B cell (primary cell): Measurements from ENCODE around the gene ITGAE. TPM values are rescaled to one million over a fixed set of nuclear protein-coding genes. Genes with fewer than 3 reads are reported as not detected.
A peak's percentile ranks its signal among the peaks of the same experiment; 100 is the strongest.

Experiments
- ATAC-seq: fragments of 200-7000 bp; cut with Tn5 transposase; one replicate; pipeline ENCODE4 v1.10.0; 2021; ENCODE audit warnings: low read depth, mild to moderate bottlenecking, moderate number of reproducible peaks, moderate library complexity
- CTCF ChIA-PET: fragments of 350-600 bp; sonication (Branson Sonifier 250); formaldehyde crosslinking; loops from one replicate; lab custom pipeline; 2021; ENCODE audit warnings: antibody characterized with exemption, inconsistent platforms; lab: Charles Lee
- POLR2A ChIA-PET: fragments of 350-600 bp; sonication (Branson Sonifier 250); formaldehyde crosslinking; loops from one replicate; lab custom pipeline; 2021; ENCODE audit warnings: antibody characterized with exemption; lab: Charles Lee
- DNase-seq: peaks from one replicate; pipeline ENCODE4 v3.0.0; 2013
- H2AFZ ChIP-seq: 2 replicates; pipeline ENCODE4 v1.6.1; 2012; ENCODE audit warnings: mild to moderate bottlenecking, low read depth, low read length; ENCODE audit not compliant: insufficient read depth, poor library complexity, severe bottlenecking
- H3K27ac ChIP-seq, 2 donors: 1 replicate in 1 of 2; 2 replicates in 1 of 2; pipeline ENCODE4 v1.5.1; 2012 to 2013; ENCODE audit warnings: low read length in 2 of 2, mild to moderate bottlenecking in 2 of 2, moderate library complexity in 1 of 2
- H3K27me3 ChIP-seq, 4 experiments: fragments of 200-600 bp in 1 of 4; sonication (generic) in 1 of 4; replicated peaks in 1 of 4; 1 replicate in 2 of 4; 2 replicates in 2 of 4; pipeline versions ENCODE4 v1.6.1 to v1.7.0; 2013 to 2016; ENCODE audit warnings: low read length in 3 of 4, mild to moderate bottlenecking in 2 of 4, mixed read lengths in 1 of 4, moderate library complexity in 1 of 4; ENCODE audit not compliant: insufficient read depth in 4 of 4, control insufficient read depth in 3 of 4; ENCODE audit errors: control extremely low read depth in 1 of 4
- H3K36me3 ChIP-seq, 2 experiments: replicated peaks in 1 of 2; 1 replicate in 1 of 2; 2 replicates in 1 of 2; pipeline versions ENCODE4 v1.6.1 to v1.7.1; 2013; ENCODE audit warnings: low read length in 1 of 2; ENCODE audit not compliant: insufficient read depth in 2 of 2, control insufficient read depth in 1 of 2; ENCODE audit errors: control extremely low read depth in 1 of 2, extremely low read depth in 1 of 2
- H3K4me1 ChIP-seq, 2 donors: fragments of 200-600 bp in 1 of 2; sonication (generic) in 1 of 2; 1 replicate in 1 of 2; 2 replicates in 1 of 2; pipeline versions ENCODE4 v1.5.1 to v1.6.1; 2013 to 2017; ENCODE audit warnings: low read length in 2 of 2; ENCODE audit not compliant: control insufficient read depth in 2 of 2, insufficient read depth in 2 of 2
- H3K4me2 ChIP-seq: replicated peaks from 2 replicates; pipeline ENCODE3; 2012; ENCODE audit warnings: mild to moderate bottlenecking, low read depth, low read length; ENCODE audit not compliant: poor library complexity, severe bottlenecking
- H3K4me3 ChIP-seq, 5 experiments: fragments of 200-600 bp in 1 of 5; sonication (generic) in 1 of 5; 1 replicate in 3 of 5; 2 replicates in 2 of 5; pipeline versions ENCODE4 v1.5.1 to v1.7.0; 2011 to 2016; ENCODE audit warnings: low read length in 4 of 5, mild to moderate bottlenecking in 4 of 5, low read depth in 2 of 5, control low read depth in 1 of 5, moderate library complexity in 1 of 5; ENCODE audit not compliant: insufficient read depth in 1 of 5; ENCODE audit errors: control extremely low read depth in 1 of 5, extremely low read depth in 1 of 5
- H3K79me2 ChIP-seq: fragments of 200-600 bp; sonication (generic); one replicate; pipeline ENCODE4 v1.6.0; 2016; ENCODE audit warnings: low read length; ENCODE audit not compliant: control insufficient read depth, insufficient read depth
- H3K9ac ChIP-seq: fragments of 200-600 bp; sonication (generic); 2 replicates; pipeline ENCODE4 v1.6.1; 2017; ENCODE audit warnings: mild to moderate bottlenecking, low read length, moderate library complexity
- H3K9me3 ChIP-seq, 3 donors: one replicate each; pipeline versions ENCODE4 v1.6.1 to v1.7.1; 2013; ENCODE audit warnings: low read length in 2 of 3; ENCODE audit not compliant: control insufficient read depth in 2 of 3, insufficient read depth in 1 of 3; ENCODE audit errors: control extremely low read depth in 1 of 3
- H4K20me1 ChIP-seq: 2 replicates; pipeline ENCODE4 v1.6.0; 2012; ENCODE audit warnings: mild to moderate bottlenecking, low read length; ENCODE audit not compliant: insufficient read depth, control insufficient read depth, poor library complexity, severe bottlenecking
- H3K27ac Mint-ChIP-seq: one replicate; pipeline ENCODE4 v1.8.0; 2021; ENCODE audit warnings: mixed read lengths
- H3K27me3 Mint-ChIP-seq: one replicate; pipeline ENCODE4 v1.8.0; 2021; ENCODE audit warnings: mixed read lengths
- H3K4me1 Mint-ChIP-seq: one replicate; pipeline ENCODE4 v1.8.0; 2021; ENCODE audit warnings: mixed read lengths
- H3K4me3 Mint-ChIP-seq: one replicate; pipeline ENCODE4 v1.8.0; 2021; ENCODE audit warnings: mixed read lengths
- H3K9me3 Mint-ChIP-seq: one replicate; pipeline ENCODE4 v1.8.0; 2022; ENCODE audit warnings: mixed read lengths; ENCODE audit not compliant: insufficient read depth
- EZH2 ChIP-seq: IDR thresholded peaks from 2 replicates; pipeline ENCODE4 v1.6.1; 2012; ENCODE audit warnings: borderline replicate concordance, low read depth, mild to moderate bottlenecking, moderate library complexity, low read length; ENCODE audit not compliant: insufficient read depth, poor library complexity, severe bottlenecking
- WGBS: methylation state at CpG from one replicate; pipeline ENCODE4 v1.1.5; 2013; ENCODE audit warnings: missing lambda C conversion rate; ENCODE audit not compliant: insufficient coverage; 5-methylcytosine and 5-hydroxymethylcytosine counted together
- intact Hi-C: fragments of 100-400 bp; cut with micrococcal nuclease; formaldehyde crosslinking; loops from one replicate; pipeline ENCODE4 v1.10.0; 2022
- polyA plus RNA-seq: library from polyadenylated mRNA; depleted of rRNA; stranded (reverse); fragments of >200 nt; gene quantifications from 2 replicates; pipeline ENCODE4 v1.2.3, GENCODE V29; 2012
- total RNA-seq, 2 donors: library from RNA; stranded (reverse); fragments of 120-200 nt in 1 of 2; gene quantifications; 1 replicate in 1 of 2; 2 replicates in 1 of 2; pipeline versions ENCODE4 v1.2.3 to v1.2.4, GENCODE V29; 2013 to 2022
- TF ChIP-seq, protein P1 (sequence below): fragments of 200-600 bp; IDR thresholded peaks from one replicate; pipeline ENCODE4 v1.8.0; 2022; ENCODE audit warnings: antibody characterized with exemption, mild to moderate bottlenecking

Gene ITGAE
- total and polyA plus RNA-seq, 2 donors (not counting 1 experiment from before 2014, with no cell fraction given) = 48.2 to 95.6 TPM

DNA sequence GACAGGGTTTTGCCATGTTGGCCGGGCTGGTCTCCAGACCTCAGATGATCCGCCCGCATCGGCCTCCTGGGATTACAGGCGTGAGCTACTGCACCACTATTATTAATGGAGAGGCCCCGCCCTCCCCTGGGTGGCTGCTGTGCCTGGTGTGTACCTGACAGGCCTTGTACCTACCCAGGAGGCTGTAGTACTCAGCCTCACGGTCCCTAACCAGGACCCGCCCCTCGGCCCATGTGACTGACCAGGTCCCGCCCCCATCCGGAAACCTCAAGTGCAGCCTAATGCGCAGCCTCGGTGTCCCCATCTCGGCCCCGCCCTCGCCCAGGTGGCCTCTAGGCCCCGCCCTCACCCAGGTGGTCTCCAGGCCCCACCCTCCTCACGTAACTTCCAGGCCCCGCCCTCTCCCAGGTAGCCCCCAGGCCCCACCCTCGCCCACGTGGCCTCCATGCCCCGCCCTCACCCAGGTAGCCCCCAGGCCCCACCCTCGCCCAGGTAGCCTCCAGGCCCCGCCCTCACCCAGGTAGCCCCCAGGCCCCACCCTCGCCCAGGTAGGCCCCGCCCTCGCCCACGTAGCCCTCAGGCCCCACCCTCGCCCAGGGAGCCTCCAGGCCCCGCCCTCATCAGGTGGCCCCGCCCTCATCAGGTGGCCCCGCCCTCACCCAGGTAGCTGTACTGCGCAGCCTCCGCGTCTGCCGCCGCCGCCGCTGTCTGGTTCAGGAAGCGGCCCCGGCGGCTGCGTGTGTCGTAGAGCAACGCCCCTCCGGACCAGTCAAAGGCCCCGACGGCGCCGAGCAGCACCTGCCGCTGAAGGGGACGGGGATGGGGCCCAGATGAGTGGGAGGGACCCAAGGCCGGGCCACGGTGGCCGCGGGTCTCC is 46.3 kb downstream of the ITGAE start:
- Mint-ChIP-seq H3K4me1 (peaks cover 22% of the 10 kb centered on the region), H3K9me3 (no peaks in the 10 kb centered on the region), H3K27me3 (no peaks in the 10 kb centered on the region), H3K4me3 (peak overlapping the region; percentile 56), H3K27ac (peak overlapping the region; percentile 59)
- ATAC-seq = peak; percentile 93
- Histone ChIP-seq H3K9ac (peak overlapping the region; percentile 64), H3K4me3 (peak overlapping the region in 4 of 5 experiments; percentile 28 to 57 (median 44)), H3K27ac (peak overlapping the region in 1 of 2 donors; percentile 46), H4K20me1 (no peaks in the 10 kb centered on the region), H3K4me1 (peaks cover 3 to 32% of the 10 kb centered on the region in 2 donors), H2AFZ (peak overlapping the region; percentile 87), H3K36me3 (no peaks in the 10 kb centered on the region), H3K79me2 (no peaks in the 10 kb centered on the region), H3K4me2 (peak overlapping the region; percentile 92), H3K9me3 (peaks cover 0 to 11% (median 0%) of the 10 kb centered on the region in 3 donors), H3K27me3 (no peaks in the 10 kb centered on the region)
- ChIA-PET POLR2A (interaction anchor here (0.6 to 1.5 kb wide), 7 partner anchors 10 to 92 kb away, joined by 3 to 9 read pairs (median 4); no protein-coding TSS in a partner anchor), CTCF (interaction anchor here (1.4 to 20.4 kb wide), 2 partner anchors 18 to 42 kb away, joined by 3 to 176 read pairs; no protein-coding TSS in a partner anchor)
- peak; percentile 89 for DNase-seq
- TF ChIP-seq, protein P1, sequence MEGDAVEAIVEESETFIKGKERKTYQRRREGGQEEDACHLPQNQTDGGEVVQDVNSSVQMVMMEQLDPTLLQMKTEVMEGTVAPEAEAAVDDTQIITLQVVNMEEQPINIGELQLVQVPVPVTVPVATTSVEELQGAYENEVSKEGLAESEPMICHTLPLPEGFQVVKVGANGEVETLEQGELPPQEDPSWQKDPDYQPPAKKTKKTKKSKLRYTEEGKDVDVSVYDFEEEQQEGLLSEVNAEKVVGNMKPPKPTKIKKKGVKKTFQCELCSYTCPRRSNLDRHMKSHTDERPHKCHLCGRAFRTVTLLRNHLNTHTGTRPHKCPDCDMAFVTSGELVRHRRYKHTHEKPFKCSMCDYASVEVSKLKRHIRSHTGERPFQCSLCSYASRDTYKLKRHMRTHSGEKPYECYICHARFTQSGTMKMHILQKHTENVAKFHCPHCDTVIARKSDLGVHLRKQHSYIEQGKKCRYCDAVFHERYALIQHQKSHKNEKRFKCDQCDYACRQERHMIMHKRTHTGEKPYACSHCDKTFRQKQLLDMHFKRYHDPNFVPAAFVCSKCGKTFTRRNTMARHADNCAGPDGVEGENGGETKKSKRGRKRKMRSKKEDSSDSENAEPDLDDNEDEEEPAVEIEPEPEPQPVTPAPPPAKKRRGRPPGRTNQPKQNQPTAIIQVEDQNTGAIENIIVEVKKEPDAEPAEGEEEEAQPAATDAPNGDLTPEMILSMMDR = no peak
- no peak for TF ChIP-seq EZH2
- intact Hi-C loops = loop anchor here (1.0 kb wide), 1 partner anchor 11 kb away; no protein-coding TSS in a partner anchor
- 16% methylated on average over 47 of the region's 56 CpGs for WGBS
